Measurements from ENCODE around the gene BAZ2B.
A peak's percentile ranks its signal among the peaks of the same experiment; 100 is the strongest.

BAZ2B gene

DNA sequence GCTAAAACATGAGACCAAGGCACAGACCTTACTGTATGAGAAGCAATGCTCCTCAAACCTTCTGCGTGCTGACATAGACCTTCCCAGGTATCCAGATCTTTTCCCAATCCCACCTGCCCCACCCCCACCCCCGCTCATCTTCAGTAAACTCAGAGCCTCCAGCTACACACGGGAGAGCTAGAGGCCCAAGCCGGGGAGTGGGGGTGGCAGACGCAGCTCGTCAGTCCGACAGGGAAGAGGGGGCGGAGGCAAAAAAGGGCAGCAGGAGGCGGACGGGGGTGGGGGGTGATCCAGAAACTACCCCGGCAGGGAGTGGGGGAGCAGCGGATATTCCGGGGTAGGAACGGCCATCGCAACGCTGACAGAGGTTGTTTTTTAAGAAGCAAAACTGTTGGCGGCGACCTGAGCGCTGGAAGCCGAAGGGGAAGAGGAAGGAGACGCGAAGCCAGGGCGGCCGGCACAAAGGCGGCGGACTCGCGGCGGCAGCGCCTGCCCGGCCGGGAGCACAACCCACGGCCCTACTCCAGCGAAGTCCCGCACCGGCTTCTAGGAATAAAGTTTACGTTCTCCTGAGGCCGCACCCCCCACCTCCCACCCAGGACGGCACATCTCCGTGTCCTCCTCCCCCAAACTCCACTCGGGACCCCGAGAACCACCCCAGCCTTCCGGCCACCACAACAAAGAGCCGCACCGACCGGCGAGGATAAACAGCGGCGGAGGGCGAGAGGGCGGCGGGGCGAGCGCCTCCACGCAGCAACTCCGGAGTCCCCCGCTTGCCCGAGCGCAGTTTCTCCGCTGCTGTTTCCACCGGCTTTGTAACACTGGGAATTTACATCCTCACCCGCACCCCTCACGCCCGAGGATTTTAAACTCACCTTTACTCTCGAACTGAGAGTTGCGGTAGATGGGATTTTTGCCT lies 722 bp downstream of the BAZ2B start:
- TF ChIP-seq ZFX (IDR thresholded peaks at IDR 0.05) = peak; percentile 40; the same call in 1 of the 2 replicates
- TF ChIP-seq, protein P1, sequence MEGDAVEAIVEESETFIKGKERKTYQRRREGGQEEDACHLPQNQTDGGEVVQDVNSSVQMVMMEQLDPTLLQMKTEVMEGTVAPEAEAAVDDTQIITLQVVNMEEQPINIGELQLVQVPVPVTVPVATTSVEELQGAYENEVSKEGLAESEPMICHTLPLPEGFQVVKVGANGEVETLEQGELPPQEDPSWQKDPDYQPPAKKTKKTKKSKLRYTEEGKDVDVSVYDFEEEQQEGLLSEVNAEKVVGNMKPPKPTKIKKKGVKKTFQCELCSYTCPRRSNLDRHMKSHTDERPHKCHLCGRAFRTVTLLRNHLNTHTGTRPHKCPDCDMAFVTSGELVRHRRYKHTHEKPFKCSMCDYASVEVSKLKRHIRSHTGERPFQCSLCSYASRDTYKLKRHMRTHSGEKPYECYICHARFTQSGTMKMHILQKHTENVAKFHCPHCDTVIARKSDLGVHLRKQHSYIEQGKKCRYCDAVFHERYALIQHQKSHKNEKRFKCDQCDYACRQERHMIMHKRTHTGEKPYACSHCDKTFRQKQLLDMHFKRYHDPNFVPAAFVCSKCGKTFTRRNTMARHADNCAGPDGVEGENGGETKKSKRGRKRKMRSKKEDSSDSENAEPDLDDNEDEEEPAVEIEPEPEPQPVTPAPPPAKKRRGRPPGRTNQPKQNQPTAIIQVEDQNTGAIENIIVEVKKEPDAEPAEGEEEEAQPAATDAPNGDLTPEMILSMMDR (conservative IDR thresholded peaks at IDR 0.05) = no peak
- peak overlapping the region; percentile 70 for H3K27ac ChIP-seq

DNA sequence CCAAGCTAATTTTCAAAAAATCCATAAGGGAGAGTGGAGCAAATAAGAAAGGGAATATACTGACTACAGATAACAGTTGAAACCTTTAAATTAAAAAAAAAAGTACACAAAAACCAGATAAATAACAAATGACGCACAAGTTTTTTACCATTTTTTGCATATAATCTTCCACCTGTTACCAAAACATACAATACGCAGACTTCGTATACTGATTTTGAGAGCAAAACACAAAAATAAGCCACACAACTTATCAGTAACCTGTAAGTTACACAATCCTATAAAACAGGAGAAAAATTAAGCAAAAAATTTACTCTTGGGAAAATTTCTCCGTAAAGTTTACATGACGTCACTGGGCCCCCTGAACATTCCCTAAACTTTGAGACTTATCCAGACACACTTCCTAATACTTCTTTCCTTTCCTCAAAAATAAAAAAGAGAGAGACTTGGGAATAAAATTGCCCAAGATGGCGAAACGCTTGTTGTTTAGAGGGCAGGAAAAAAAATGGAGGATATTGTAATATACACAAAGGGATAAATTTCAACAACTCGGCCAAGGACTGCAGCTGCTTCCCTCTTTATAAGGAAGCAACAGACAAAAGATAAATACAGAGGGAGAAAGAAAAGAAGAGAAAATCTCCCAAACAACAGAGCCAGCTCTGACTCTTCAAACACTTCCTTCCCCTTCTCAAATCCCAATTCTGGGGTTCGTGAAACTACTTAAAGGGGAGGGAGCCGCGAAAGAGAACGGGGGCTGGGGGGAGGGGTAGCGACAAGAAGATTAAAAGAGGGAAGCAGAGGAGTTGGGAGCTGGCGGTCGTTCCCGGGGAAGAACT lies 1.6 kb downstream of the BAZ2B start:
- peak overlapping the region; percentile 70 for H3K27ac ChIP-seq
- no peak for TF ChIP-seq ZFX (IDR thresholded peaks at IDR 0.05)
- TF ChIP-seq, protein P1 (conservative IDR thresholded peaks at IDR 0.05) = no peak

DNA sequence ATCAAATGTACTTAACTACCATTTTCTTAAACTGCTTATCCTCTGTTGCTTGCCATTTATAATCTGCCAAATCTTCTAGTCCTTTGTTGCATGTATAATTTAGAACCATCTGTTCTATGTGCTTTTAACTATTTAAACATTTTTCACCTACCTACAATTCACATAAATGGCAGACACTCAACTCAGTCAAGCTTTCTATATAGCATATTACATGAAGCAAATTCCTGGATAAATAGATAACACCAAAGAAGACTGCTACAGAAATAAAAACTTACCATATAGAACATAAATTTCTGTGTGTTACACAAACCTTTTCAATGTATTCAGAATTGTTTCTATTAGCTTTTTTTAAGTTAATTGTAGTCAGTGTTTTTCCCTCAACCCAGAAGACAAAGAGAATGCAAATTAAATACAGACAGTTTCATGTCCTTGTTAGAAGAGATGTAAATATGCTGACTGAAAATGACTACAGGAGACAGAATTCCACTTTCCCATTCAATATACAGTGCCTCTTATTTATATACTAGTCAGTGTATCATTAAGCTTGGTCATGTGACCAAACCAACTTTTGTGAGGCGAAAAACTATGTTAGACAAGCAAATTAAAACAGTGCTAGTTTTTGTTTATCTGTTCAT lies 2.6 kb downstream of the BAZ2B start:
- TF ChIP-seq ZFX (IDR thresholded peaks at IDR 0.05) = no peak
- TF ChIP-seq, protein P1 (conservative IDR thresholded peaks at IDR 0.05) = no peak
- no peak overlapping the region for H3K27ac ChIP-seq

DNA sequence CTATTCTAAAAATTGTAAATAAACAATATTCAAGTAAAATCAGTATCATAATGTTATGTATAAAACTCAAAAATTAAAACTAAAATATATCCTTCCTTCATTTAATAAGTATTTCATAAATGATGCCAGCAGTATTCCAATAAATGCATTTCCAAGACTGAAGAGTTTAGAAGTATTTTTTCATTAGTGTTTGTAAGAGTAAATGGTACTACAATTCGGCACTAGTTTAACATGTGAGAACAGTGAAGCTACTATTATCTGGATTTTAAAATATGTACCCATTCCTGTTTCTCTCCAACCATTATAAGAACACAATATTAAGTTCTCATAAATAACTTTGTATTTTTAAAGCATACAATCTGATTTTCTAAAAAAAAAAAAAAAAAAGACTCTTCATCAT lies 3.3 kb downstream of the BAZ2B start:
- no peak overlapping the region for H3K27ac ChIP-seq
- TF ChIP-seq ZFX (IDR thresholded peaks at IDR 0.05) = no peak
- TF ChIP-seq, protein P1 (conservative IDR thresholded peaks at IDR 0.05) = no peak

DNA sequence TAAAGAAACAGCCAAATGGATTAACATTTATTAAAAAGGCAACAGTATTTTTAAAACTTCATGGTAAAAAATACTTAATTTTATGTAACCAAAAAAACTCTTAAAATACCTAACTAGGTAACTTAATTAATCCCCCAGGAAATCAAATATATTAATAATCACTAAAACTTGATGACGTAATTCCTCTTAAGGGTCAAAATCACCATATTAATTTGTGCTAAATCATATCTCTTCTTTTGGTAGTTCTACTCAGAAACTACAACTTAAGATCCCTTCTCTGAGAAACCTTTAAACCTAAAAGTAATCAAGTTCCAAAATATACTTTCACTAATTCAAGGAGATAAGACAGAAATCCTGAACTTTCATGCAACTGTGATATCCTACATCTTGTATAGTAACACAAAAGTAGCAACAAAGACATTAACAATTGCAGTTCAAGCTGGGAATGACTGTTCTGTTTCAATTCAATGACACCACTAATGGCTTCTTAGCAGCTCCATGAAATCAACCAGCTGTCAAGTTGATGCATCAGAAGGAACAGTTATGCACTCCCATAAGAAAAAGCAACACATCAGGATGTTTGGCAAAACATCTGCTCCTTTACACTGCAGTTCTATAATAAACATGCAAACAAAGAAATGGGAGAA lies 4.0 kb downstream of the BAZ2B start:
- TF ChIP-seq ZFX (IDR thresholded peaks at IDR 0.05) = no peak
- TF ChIP-seq, protein P1 (conservative IDR thresholded peaks at IDR 0.05) = no peak
- no peak overlapping the region for H3K27ac ChIP-seq

DNA sequence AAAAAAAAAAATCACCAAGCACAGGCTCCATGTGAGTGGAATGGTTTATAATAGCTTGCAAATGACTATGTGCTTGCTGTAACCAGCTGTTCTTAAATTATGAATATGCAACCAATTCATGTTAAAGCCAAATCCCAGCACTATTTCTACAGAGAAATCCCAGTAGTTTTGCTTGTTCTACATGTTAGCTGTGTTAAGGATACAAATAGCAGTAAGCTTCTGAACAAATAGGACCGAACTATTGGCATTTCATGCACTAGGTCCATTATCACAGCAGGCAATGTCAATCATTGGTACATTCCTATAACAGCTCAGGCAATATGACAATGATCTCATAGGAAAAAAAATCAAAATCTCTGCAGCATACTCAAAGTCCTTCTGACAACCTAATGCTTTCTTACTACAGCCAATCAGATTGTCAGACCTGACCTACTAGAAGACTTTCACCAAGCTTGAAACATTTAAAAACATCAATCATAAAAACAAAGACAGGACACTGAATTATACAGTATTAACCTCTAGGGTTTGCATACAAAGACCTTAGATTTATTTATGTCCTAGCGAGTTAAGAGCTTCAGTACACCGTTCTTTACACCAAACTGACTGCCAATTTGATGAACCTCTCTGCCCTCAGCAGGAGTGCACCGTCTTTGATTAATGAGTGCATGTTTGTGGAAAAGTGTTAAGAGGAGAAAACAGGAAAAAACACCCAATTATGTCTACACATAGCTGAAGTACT lies 6.4 kb downstream of the BAZ2B start:
- H3K27ac ChIP-seq = no peak overlapping the region
- TF ChIP-seq, protein P1 (conservative IDR thresholded peaks at IDR 0.05) = no peak
- TF ChIP-seq ZFX (IDR thresholded peaks at IDR 0.05) = no peak

All from C4-2B (cell line).